ENCODE results near the gene ECHS1.

Gene ECHS1

GRCh38 chr10:133356549-133357284 lies 16.4 kb downstream of the ECHS1 start:
- no peak for DNase-seq

DNA sequence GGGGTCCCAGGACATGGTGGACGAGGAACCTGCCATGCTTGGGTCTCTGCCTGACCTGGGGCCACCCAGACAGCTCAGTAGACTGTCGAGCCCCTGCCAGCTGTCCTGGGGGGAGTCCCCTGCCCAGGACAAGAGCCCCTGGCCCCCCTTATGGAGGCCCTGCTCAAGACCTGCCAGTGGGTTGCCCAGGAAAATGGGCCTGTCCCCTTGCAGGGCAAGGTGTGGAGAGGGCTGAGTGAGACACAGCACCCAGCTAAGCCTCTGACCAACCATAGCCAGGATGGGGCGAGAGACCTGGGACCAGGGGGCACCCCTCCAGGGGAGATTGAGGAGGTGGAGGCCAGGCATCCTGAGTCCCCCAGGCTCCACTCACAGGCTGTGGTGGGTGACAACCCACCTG lies 17.2 kb downstream of the ECHS1 start:
- no peak for DNase-seq

GRCh38 chr10:133355266-133355665 lies 17.9 kb downstream of the ECHS1 start:
- DNase-seq = no peak

- no peak for DNase-seq
Measured at GRCh38 chr10:133354672-133355240, 18.4 kb downstream of the ECHS1 start.

GRCh38 chr10:133353988-133354605 lies 19.1 kb downstream of the ECHS1 start:
- DNase-seq = no peak

- no peak for DNase-seq
Measured at GRCh38 chr10:133353202-133353959, 19.8 kb downstream of the ECHS1 start.

DNA sequence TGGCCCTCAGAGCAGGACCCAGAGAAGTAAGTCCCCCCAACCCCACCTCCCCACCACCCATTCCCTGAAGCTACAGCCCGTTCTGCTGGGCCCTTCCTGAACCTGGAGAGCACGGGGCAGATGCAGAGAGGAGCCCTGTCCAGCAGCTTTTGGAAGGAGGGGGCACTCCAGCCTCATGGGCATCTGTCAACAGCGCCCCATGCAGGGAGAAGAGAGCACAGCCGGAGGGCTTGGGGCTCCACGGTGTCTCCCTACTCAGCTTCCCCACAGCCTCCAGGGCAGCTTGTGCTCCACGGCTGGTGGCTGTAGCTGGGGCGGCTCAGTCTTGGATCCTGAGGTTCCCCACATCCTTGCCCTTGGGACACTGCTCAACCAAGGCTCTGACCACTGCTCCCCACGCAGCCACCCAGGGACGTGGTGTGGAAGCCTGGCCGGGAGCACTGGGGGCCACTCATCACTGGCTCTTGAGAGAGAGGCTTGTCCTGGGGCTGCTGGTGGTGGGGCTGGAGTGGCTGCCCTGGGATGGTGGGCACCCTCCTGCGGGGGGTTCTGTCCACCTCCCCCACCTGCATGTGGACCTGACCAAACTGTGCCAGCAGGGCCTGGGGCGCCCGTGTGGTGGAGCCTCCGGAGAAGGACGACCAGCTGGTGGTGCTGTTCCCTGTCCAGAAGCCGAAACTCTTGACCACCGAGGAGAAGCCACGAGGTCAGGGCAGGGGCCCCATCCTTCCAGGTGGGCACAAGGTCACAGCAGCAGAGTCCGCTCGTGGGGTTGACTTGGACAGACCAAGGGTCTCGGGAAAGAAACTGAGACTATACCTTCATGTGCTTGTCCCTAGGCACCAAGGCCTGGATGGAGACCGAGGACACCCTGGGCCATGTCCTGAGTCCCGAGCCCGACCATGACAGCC lies 21.5 kb downstream of the ECHS1 start:
- no peak for DNase-seq

DNA sequence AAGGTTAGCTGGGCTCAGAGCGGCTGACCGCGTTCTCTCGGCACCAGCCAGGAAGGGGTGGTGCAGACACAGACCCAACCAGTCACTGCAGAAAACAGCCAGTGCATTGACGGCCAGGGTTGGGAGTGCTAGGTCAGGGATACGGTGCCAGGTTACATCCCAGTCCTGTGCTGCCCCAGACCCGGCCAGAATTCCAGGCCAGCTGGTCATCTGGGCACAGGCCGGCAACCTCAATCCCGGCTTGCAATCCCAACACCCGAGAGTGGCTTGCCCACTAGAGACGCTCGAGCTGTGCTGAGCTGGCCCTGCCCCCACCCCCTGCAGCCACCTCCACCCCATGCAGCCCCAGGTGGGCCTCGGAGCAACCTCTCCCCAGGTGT lies 22.2 kb downstream of the ECHS1 start:
- no peak for DNase-seq

GRCh38 chr10:133350283-133350949 lies 22.7 kb downstream of the ECHS1 start:
- DNase-seq = no peak

DNA sequence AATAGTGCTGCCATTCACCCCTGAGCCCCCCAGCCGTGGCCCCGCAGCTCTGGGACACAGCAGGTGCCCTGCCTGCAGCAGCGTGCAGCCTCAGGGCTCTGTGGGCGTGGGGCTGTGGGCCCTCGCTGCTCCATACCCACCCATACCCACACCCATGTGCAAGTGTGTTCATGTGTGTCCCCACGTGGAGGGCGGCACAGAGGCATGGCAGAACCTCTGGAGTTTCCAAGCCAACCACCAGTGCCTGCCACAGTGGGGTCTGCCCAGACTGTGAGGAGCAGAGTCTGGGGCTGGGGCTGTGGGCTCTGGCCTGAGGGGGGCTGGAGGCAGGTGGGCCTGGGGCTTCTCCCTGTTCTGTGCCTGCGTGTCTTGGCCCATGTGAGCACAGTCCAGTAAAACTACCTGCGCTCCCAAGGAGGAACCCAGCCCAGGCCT lies 23.6 kb downstream of the ECHS1 start:
- DNase-seq = no peak

- DNase-seq = no peak
Measured at GRCh38 chr10:133349160-133349568, 24.0 kb downstream of the ECHS1 start.

GRCh38 chr10:133347710-133348517 lies 25.2 kb downstream of the ECHS1 start:
- no peak for DNase-seq

DNA sequence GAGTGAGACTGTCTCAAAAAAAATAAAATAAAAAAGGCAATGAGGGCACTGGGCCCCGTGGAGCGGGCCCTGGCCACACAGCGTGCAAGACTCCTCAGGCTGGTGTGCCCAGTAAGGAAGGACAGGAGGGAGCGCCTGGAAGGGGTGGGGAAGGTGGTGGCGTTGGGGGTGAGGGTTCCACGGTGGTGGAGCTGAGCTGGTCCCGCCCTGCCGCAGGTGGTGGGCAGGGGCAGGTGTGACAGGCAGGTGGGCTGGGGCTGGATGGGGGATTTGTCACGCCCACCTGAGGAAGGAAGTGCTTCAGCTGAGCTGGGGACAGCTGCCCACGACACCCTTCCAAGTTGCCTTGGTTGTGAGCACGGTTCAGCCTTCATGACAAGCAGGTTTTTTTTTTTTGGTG lies 26.7 kb downstream of the ECHS1 start:
- no peak for DNase-seq

DNA sequence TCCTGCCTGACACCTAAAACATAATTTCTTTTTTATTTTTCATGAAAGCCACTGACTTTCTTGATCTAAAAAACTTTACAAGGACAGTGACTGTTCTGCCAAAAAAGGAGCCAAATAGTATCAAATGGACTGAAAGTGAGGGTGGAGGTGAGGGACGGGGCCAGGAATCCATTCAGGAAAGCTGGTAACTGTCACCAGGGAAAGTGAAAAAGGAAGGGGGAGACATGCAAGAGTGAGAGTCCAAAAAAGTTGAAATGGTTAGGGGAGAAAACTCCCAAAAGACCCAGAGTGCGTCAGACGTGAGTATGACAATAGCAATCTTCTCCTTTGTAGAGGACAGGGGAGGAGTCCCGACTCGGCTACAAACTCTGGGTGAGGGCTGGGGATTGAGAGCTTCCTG lies 28.9 kb downstream of the ECHS1 start:
- no peak for DNase-seq

DNA sequence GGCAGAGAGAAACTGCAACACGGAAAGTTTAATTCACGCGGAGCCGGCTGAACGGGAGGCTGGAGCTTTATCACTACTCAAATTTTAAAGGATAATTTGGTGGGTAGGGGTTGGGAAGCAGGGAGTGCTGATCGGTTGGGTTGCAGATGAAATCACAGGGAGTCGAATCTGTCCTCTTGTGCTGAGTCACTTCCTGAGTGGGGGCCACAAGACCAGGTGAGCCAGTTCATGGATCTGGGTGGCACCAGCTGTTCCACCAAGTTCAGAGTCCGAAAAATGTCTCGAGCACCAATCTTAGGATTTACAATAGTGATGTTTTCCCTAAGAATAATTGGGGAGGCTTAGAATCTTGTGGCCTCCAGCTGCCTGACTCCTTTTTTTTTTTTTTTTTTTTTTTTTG lies 29.6 kb downstream of the ECHS1 start:
- DNase-seq = no peak

DNA sequence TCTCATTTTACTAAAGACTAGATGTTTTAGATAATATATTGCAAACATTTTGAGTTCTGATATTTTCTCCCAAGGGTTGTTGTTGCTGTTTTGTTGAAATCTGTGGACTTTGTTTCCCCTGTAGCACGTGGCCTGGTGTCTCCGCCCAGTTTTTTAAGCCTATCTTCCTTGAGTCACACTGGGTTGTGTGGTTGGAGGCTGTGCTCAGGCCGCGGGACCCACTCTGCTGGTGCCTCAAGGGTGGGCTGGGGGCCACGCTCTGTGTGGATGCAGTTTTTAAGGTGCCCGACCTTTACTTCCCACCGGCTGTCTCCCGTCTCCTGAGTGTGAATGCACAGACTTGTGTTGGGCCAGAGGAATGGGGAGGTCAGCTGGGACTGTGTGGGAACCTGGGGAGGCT lies 30.2 kb downstream of the ECHS1 start:
- DNase-seq = no peak

DNA sequence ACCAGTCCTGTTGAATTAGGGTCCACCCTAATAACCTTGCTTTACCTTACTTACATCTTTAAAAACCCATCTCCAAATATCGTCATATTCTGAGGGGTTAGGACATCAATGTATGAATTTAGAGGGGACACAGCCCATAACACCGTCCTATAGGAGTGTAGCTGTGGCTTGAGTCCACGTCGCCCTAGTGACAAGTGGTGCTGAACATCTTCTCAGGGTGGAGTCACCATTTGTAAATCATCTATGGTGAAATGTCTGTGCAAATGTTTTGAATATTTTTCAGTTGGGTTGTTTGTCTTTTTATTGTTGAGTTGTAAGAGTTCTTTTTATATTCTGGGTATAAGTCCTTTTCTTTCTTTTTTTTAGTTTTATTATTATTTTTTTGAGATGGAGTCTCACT lies 31.2 kb downstream of the ECHS1 start:
- no peak for DNase-seq

DNA sequence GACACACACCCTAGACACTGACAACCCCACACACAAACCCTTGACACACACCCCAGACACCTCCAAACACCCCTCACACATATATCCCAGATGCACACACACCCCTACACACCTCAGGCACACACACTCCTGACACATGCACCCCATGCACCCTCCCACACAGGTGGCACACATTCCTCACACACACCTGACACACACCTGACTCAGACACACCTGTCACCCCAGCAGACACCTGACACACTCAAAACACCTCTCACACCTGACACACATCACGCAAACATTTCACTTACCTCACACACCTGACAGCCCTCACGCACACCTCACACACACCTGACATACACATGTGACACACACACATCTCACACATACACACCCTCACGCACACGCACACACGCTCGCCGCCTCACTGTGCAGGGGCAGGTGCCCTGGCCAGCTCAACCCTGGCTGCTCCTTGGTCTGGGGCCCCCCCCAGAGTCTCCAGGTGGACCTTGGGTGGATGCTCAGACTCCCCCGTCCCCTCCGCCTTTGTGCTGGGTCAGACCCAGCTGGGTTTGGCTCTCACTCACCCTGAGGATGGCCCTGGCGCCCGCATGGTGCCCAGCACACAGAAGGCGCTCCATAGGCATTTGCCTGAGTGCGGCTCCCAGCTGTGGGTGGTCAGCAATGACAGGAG lies 33.3 kb downstream of the ECHS1 start:
- no peak for DNase-seq

DNA sequence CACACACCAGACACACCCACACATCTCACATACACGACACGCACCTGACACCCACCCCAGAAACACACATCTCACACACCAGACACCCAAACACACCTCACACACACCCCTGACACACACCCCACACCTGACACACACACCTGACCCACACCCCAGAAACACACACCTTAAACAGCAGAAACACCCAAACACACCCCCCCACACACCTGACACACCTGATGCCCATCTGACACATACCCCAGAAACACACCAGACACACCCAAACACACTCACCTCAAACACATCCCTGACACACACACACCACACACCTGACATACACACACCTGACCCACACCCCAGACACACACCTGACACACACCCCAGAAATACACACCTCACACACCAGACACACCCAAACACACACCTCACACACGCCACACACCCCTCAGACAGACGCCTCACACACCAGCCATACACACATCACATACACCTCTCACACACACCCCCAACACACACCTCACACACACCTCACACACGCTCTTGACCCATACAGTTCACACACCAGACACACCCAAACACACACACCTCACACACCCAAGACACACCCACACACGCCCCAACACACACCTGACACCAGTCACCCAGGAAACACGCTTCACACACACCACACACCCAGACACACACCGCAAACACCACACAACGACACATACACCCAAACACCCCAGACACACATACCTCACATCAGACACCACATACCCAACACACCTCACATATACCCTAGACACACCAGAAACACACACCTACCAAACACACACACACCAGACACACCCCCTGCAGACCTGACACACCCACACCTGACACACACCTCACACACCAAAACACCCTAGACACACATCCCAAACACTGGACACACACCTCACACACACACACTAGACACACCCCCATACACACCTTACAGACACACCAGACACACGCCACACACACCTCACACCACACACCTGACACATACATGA lies 34.8 kb downstream of the ECHS1 start:
- no peak for DNase-seq
